BLaER1 (cell line): Measurements from ENCODE around the gene KRT72.

Experiments
- H3K27ac ChIP-seq: shearing (Covaris generic); formaldehyde crosslinking; 2 replicates; pipeline ENCODE4 v1.8.1; 2022
- H3K27me3 ChIP-seq: shearing (Covaris generic); formaldehyde crosslinking; 2 replicates; pipeline ENCODE4 v1.8.1; 2022
- H3K36me3 ChIP-seq: shearing (Covaris generic); formaldehyde crosslinking; 2 replicates; pipeline ENCODE4 v1.8.1; 2022
- H3K4me1 ChIP-seq: shearing (Covaris generic); formaldehyde crosslinking; 2 replicates; pipeline ENCODE4 v1.8.1; 2022
- H3K4me2 ChIP-seq: shearing (Covaris generic); formaldehyde crosslinking; 2 replicates; pipeline ENCODE4 v1.8.1; 2022
- H3K4me3 ChIP-seq: shearing (Covaris generic); formaldehyde crosslinking; 2 replicates; pipeline ENCODE4 v1.8.1; 2022
- H3K9ac ChIP-seq: shearing (Covaris generic); formaldehyde crosslinking; 2 replicates; pipeline ENCODE4 v1.8.1; 2022
- H3K9me3 ChIP-seq: shearing (Covaris generic); formaldehyde crosslinking; 2 replicates; pipeline ENCODE4 v1.8.1; 2022
- H4K20me1 ChIP-seq: shearing (Covaris generic); formaldehyde crosslinking; 2 replicates; pipeline ENCODE4 v1.8.1; 2022
- Cebpa-rat ChIP-seq: shearing (Covaris generic); IDR thresholded peaks from 2 replicates; pipeline ENCODE4 v1.8.1; 2022

KRT72 gene

GRCh38 chr12:52617403-52617785 lies 16.1 kb upstream of the KRT72 start:
- H3K4me1 ChIP-seq = peaks cover 43% of the 10 kb centered on the region
- no peaks in the 10 kb centered on the region for H3K27me3 ChIP-seq
- H3K9me3 ChIP-seq = 0 out of 2 replicates have a peak, but pooled peaks cover 1% of the 10 kb centered on the region
- no peaks in the 10 kb centered on the region for H4K20me1 ChIP-seq
- no peak overlapping the region for H3K9ac ChIP-seq
- H3K27ac ChIP-seq = no peak overlapping the region
- no peak for TF ChIP-seq Cebpa-rat
- H3K36me3 ChIP-seq = no peaks in the 10 kb centered on the region
- H3K4me3 ChIP-seq = no peak overlapping the region
- H3K4me2 ChIP-seq = no peak overlapping the region

GRCh38 chr12:52616680-52617402 lies 15.6 kb upstream of the KRT72 start:
- H3K27ac ChIP-seq = 0 out of 2 replicates have a peak overlapping the region, but pooled peaks have one; percentile 63

GRCh38 chr12:52615912-52616311 lies 14.6 kb upstream of the KRT72 start:
- Histone ChIP-seq H3K4me1 (peaks cover 44% of the 10 kb centered on the region), H3K9ac (no peak overlapping the region), H3K9me3 (no peaks in the 10 kb centered on the region), H3K36me3 (no peaks in the 10 kb centered on the region), H4K20me1 (no peaks in the 10 kb centered on the region), H3K27me3 (no peaks in the 10 kb centered on the region), H3K27ac (peak overlapping the region; percentile 63), H3K4me2 (peak overlapping the region; percentile 81), H3K4me3 (0 out of 2 replicates have a peak overlapping the region, but pooled peaks have one; percentile 18)
- TF ChIP-seq Cebpa-rat = no peak

More at GRCh38 chr12:52616680-52617402, 15.6 kb upstream of the KRT72 start:
- H3K4me1 ChIP-seq = peaks cover 44% of the 10 kb centered on the region
- H3K4me3 ChIP-seq = no peak overlapping the region
- no peak for TF ChIP-seq Cebpa-rat
- H3K36me3 ChIP-seq = no peaks in the 10 kb centered on the region
- H4K20me1 ChIP-seq = no peaks in the 10 kb centered on the region
- peak overlapping the region; percentile 81; the same call in 1 of the 2 replicates for H3K4me2 ChIP-seq
- no peaks in the 10 kb centered on the region for H3K27me3 ChIP-seq
- no peak overlapping the region for H3K9ac ChIP-seq
- H3K9me3 ChIP-seq = no peaks in the 10 kb centered on the region

GRCh38 chr12:52615208-52615868 lies 14.1 kb upstream of the KRT72 start:
- H3K4me3 ChIP-seq = 0 out of 2 replicates have a peak overlapping the region, but pooled peaks have one; percentile 18
- H3K27ac ChIP-seq = peak overlapping the region; percentile 63
- no peaks in the 10 kb centered on the region for H3K27me3 ChIP-seq
- peak overlapping the region; percentile 81 for H3K4me2 ChIP-seq
- H3K9ac ChIP-seq = peak overlapping the region; percentile 42; the same call in 1 of the 2 replicates
- TF ChIP-seq Cebpa-rat = no peak
- H3K36me3 ChIP-seq = no peaks in the 10 kb centered on the region
- H3K4me1 ChIP-seq = peaks cover 44% of the 10 kb centered on the region
- no peaks in the 10 kb centered on the region for H4K20me1 ChIP-seq
- H3K9me3 ChIP-seq = no peaks in the 10 kb centered on the region

GRCh38 chr12:52614381-52615207 lies 13.3 kb upstream of the KRT72 start:
- Histone ChIP-seq H3K4me2 (peak overlapping the region; percentile 81), H4K20me1 (no peaks in the 10 kb centered on the region), H3K9ac (peak overlapping the region; percentile 42; the same call in 1 of the 2 replicates), H3K9me3 (no peaks in the 10 kb centered on the region), H3K27ac (peak overlapping the region; percentile 63), H3K4me1 (peaks cover 44% of the 10 kb centered on the region), H3K36me3 (no peaks in the 10 kb centered on the region), H3K27me3 (no peaks in the 10 kb centered on the region), H3K4me3 (no peak overlapping the region)
- TF ChIP-seq Cebpa-rat = no peak

GRCh38 chr12:52613384-52614030 lies 12.2 kb upstream of the KRT72 start:
- no peak for TF ChIP-seq Cebpa-rat
- H3K4me2 ChIP-seq = peak overlapping the region; percentile 81

GRCh38 chr12:52612431-52613383 lies 11.4 kb upstream of the KRT72 start:
- TF ChIP-seq Cebpa-rat = no peak
- H3K9ac ChIP-seq = no peak overlapping the region
- H3K4me2 ChIP-seq = peak overlapping the region; percentile 81
- no peaks in the 10 kb centered on the region for H3K9me3 ChIP-seq
- no peaks in the 10 kb centered on the region for H4K20me1 ChIP-seq
- no peaks in the 10 kb centered on the region for H3K27me3 ChIP-seq
- H3K4me1 ChIP-seq = peaks cover 44% of the 10 kb centered on the region
- no peak overlapping the region for H3K27ac ChIP-seq
- no peaks in the 10 kb centered on the region for H3K36me3 ChIP-seq
- no peak overlapping the region for H3K4me3 ChIP-seq

More at GRCh38 chr12:52613384-52614030, 12.2 kb upstream of the KRT72 start:
- Histone ChIP-seq H3K4me1 (peaks cover 44% of the 10 kb centered on the region), H3K27me3 (no peaks in the 10 kb centered on the region), H3K36me3 (no peaks in the 10 kb centered on the region), H3K9ac (no peak overlapping the region), H4K20me1 (no peaks in the 10 kb centered on the region), H3K9me3 (no peaks in the 10 kb centered on the region), H3K27ac (0 out of 2 replicates have a peak overlapping the region, but pooled peaks have one; percentile 3), H3K4me3 (no peak overlapping the region)

GRCh38 chr12:52611080-52611468 lies 9.8 kb upstream of the KRT72 start:
- H3K9me3 ChIP-seq = no peaks in the 10 kb centered on the region
- no peaks in the 10 kb centered on the region for H4K20me1 ChIP-seq
- no peak overlapping the region for H3K4me3 ChIP-seq
- H3K36me3 ChIP-seq = no peaks in the 10 kb centered on the region
- H3K4me1 ChIP-seq = peaks cover 38% of the 10 kb centered on the region
- no peak overlapping the region for H3K4me2 ChIP-seq
- no peak overlapping the region for H3K9ac ChIP-seq
- H3K27me3 ChIP-seq = no peaks in the 10 kb centered on the region
- H3K27ac ChIP-seq = no peak overlapping the region
- TF ChIP-seq Cebpa-rat = no peak
